DMS79 (cell line): ENCODE data around the gene SCGB2B2.
"Not testable (repeated sequence)": the region's sequence is repeated elsewhere in the genome, so short reads cannot be mapped to it uniquely, and the experiment has no call there.

Source experiments
- DNase-seq: peaks from one replicate; lab custom pipeline; 2025; lab: John Stamatoyannopoulos, UW

The SCGB2B2 gene

GRCh38 chr19:34676697-34677385 lies at the start of gene SCGB2B2:
TSS of gene SCGB2B2 (minus strand) at chr19:34677159. CDS start at chr19:34594563, 82,596 bp downstream.
- DNase-seq, result peak; percentile 91

GRCh38 chr19:34725400-34725799 lies 48.4 kb upstream of the SCGB2B2 start:
- DNase-seq, result no peak

- DNase-seq, result no peak
These were observed 45.4 kb upstream of the SCGB2B2 start for GRCh38 chr19:34722353-34722752.

GRCh38 chr19:34715357-34715756 lies 38.4 kb upstream of the SCGB2B2 start:
- no peak for DNase-seq

- DNase-seq, result no peak
These were observed 36.3 kb upstream of the SCGB2B2 start for GRCh38 chr19:34713262-34713637.

- DNase-seq, result peak; percentile 43
These were observed 35.7 kb upstream of the SCGB2B2 start for GRCh38 chr19:34712395-34713261.

- DNase-seq, result no peak
These were observed 34.9 kb upstream of the SCGB2B2 start for GRCh38 chr19:34711890-34712289.

- DNase-seq, result no peak
These were observed 30.7 kb upstream of the SCGB2B2 start for GRCh38 chr19:34707661-34708060.

GRCh38 chr19:34692549-34692948 lies 15.6 kb upstream of the SCGB2B2 start:
- DNase-seq, result no peak

GRCh38 chr19:34690372-34690771 lies 13.4 kb upstream of the SCGB2B2 start:
- no peak for DNase-seq

GRCh38 chr19:34688592-34688991 lies 11.6 kb upstream of the SCGB2B2 start:
- no peak for DNase-seq

- no peak for DNase-seq
These were observed 10.4 kb upstream of the SCGB2B2 start for GRCh38 chr19:34687348-34687747.

- DNase-seq, result no peak
These were observed 9.5 kb upstream of the SCGB2B2 start for GRCh38 chr19:34686455-34686854.

GRCh38 chr19:34685266-34685665 lies 8.3 kb upstream of the SCGB2B2 start:
- DNase-seq, result not testable (repeated sequence)

- no peak for DNase-seq
These were observed 4.5 kb upstream of the SCGB2B2 start for GRCh38 chr19:34681478-34681877.

GRCh38 chr19:34678421-34678820 lies 1.5 kb upstream of the SCGB2B2 start:
- peak; percentile 34 for DNase-seq

GRCh38 chr19:34678085-34678412 lies 1.1 kb upstream of the SCGB2B2 start:
- DNase-seq, result peak; percentile 34

GRCh38 chr19:34677386-34678084 lies 576 bp upstream of the SCGB2B2 start, which contains the start of gene ZNF302:
TSS of gene ZNF302 (plus strand) at chr19:34677678. CDS start at chr19:34678805, 1,127 bp downstream.
- DNase-seq, result peak; percentile 92

- DNase-seq, result no peak
These were observed 1.0 kb downstream of the SCGB2B2 start for GRCh38 chr19:34675919-34676318.

GRCh38 chr19:34675250-34675649 lies 1.7 kb downstream of the SCGB2B2 start:
- DNase-seq, result no peak

GRCh38 chr19:34673590-34673989 lies 3.4 kb downstream of the SCGB2B2 start:
- no peak for DNase-seq

GRCh38 chr19:34671972-34672371 lies 5.0 kb downstream of the SCGB2B2 start:
- DNase-seq, result no peak

GRCh38 chr19:34669305-34669704 lies 7.7 kb downstream of the SCGB2B2 start:
- DNase-seq, result no peak
